GM11168 (cell line): Measurements from ENCODE around the gene BHLHE40.
"Not testable (repeated sequence)": the region's sequence is repeated elsewhere in the genome, so short reads cannot be mapped to it uniquely, and the experiment has no call there.

Source experiments
- in situ Hi-C: fragments of 300-500 bp; cut with MboI; formaldehyde crosslinking; loops from one replicate; pipeline ENCODE4 v1.12.0; 2022; ENCODE audit warnings: low sequenced_read_pairs; ENCODE audit not compliant: unreplicated experiment

Gene BHLHE40

DNA sequence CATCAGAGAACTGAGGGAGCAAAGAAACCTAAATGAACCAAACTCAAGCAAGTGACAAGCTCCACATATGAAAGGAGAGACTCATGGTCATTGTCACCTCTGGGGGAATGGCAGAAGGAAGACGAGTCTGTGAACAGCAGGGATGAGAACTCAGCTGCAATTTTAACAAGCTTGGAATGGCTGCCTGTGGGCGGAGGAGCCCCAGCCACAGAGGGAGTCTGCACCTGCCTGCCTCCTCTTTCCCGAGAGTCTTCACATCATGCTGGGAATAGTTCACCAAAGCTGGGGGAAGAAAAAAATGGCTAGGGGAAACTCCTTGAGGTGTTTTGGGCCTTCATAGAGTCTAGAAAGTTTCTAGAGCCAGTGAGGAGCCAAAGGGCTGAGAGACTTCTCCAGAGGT is 21.3 kb upstream of the BHLHE40 start:
- in situ Hi-C loops = no loop called here

DNA sequence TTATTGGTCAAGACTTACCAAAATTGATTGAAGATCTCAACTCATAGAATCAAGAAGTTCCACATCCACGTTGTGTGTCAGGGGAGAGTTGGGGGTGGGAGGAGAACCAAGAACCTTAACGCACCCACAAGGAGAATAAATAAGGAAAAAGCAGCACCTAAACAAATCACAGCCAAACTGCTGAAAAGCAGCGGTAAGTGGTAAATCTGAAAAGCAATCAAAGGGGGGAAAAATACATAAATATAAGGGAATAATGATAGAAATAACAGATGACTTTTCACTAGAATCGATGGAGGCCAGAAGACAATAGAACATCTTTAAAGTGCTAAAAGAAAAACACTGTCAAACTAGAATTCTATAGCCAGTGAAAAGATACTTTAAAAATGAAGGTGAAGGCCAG is 20.1 kb upstream of the BHLHE40 start:
- in situ Hi-C loops = no loop called here

DNA sequence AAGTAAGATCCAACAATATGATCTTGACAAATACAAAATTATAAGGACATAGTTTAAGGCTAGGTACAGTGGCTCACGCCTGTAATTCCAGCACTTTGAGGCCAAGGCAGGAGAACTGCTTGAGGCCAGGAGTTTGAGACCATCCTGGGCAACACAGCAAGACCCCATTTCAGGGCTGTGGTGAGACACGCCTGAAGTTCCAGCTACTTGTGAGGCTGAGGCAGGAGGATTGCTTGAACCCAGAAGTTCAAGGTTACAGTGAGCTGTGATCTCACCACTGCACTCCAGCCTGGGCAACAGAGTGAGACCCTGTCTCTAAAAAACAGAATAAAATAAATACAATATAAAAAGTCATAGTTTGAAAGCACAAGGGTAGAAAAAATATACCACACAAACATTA is 17.4 kb upstream of the BHLHE40 start:
- in situ Hi-C loops = not testable (repeated sequence)

DNA sequence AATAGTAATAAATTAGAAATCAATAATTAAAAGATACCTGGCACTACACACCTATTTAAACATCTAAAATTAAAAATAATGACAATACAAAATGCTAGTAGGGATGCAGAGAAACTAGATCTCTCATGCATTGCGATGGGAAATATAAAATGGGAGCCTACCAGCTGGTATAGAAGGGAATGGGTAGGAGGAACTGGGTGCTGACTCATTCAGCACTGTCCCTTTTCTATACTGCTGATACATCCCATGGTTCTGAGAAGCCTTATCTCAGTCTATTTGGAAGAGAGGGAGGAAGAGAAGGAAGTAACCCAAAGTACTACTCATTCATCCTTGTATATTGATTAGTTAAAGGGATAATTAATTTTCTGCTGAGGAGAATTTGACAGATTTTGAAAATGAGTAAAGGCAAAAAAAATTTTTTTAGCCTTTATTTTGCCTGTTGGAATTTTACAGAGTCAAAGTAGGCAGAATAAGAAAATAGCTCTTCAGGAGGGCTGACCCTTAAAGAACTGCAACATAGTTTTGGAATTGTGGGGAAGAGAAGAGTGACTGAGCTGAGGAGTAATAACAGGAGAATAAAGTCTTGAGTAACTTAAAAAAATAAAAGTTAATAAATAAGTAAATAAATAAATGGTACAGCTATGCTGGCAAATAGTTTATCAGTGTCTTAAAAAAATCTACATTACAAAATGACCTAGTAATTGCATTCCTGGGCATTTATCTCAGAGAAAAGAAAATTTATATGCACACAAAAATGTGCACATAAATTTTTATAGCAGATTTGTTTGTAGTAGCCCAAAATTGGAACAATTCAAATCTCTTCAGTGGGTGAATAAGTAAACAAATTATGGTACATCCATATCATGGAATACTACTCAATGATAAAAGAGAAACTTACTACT is 15.3 kb upstream of the BHLHE40 start:
- in situ Hi-C loops = no loop called here

DNA sequence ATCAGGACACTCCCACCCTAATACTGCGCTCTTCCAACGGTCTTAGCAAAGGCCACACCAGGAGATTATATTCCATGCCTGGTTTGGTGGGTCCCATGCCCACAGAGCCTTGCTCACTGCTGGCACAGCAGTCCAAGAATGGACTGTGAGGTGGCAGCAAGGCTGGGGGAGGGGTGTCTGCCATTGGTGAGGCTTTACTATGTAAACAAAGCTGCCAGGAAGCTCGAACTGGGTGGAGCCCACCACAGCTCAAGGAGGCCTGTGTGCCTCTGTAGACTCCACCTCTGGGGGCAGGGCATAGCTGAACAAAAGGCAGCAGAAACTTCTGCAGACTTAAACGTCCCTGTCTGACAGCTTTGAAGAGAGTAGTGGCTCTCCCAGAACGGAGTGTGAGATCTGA is 13.2 kb upstream of the BHLHE40 start:
- in situ Hi-C loops = not testable (repeated sequence)

DNA sequence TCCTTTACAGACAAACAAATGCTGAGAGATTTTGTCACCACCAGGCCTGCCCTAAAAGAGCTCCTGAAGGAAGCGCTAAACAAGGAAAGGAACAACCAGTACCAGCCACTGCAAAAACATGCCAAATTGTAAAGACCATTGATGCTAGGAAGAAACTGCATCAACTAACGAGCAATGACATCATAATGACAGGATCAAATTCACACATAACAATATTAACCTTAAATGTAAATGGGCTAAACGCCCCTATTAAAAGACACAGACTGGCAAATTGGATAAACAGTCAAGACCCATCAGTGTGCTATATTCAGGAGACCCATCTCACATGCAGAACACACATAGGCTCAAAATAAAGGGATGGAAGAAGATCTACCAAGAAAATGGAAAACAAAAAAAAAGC is 11.6 kb upstream of the BHLHE40 start:
- in situ Hi-C loops = not testable (repeated sequence)

DNA sequence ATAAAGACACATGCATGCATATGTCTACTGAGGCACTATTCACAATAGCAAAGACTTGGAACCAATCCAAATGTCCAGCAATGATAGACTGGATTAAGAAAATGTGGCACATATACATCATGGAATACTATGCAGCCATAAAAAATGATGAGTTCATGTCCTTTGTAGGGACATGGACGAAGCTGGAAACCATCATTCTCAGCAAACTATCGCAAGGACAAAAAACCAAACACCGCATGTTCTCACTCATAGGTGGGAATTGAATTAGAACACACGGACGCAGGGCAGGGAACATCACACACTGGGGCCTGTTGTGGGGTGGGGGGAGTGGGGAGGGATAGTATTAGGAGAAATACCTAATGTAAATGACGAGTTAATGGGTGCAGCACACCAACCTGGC is 7.8 kb upstream of the BHLHE40 start:
- in situ Hi-C loops = loop anchor here (10.0 kb wide), 1 partner anchor 137 kb away; no protein-coding TSS in a partner anchor

DNA sequence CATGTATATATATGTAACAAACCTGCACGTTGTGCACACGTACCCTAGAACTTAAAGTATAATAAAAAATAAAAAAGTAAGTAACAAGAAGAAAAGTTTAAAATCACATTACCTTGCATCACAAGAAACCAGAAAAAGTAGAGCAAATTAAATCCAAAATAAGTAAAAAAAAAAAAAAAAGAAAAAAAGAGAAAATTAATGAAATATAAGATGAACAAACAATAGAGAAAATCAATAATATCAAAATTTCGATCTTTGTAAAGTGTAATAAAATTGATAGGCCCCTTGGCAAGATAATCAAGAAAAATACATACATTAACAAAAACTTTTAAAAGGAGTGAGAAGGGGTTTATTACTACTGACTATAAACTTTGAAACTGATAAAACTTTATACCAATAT is 7.4 kb upstream of the BHLHE40 start:
- in situ Hi-C loops = loop anchor here (10.0 kb wide), 1 partner anchor 137 kb away; no protein-coding TSS in a partner anchor

DNA sequence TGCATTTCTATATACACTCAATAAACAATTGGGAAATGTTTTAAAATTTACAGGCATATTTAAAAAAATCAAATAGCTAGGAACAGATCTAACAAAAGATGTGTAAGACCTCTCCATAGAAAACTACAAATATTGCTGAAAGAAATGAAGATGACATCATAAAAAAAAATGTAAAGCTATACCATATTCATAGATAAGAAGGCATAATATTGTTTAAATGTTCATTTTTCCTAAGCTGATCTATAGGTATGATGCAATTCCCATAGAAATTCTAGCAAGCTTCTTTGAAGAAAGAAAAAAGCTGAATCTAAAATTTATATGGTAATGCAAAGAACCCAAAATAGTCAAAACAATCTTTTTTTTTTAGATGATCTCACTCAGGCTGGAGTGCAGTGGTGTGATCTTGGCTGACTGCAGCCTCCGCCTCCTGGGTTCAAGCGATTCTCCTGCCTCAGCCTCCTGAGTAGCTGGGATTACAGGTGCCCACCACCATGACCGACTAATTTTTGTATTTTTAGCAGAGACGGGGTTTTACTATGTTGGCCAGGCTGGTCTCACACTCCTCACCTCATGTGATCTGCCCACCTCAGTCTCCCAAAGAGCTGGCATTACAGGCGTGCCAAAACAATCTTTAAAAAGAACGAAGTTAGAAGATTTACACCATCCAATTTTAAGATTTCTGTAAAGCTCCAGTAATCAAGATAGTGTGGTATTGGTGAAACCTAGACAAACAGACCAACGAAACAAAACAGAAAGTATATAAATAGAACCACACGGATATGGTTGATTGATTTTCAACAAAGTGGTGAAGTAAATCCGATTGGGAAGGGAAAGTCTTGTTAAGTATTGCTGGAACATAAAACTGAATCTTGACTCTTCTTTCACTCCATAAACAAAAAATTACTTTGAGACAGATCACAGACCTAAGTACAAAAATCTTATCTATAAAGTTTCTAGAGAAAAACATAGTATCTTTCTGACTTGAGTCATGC is 6.3 kb upstream of the BHLHE40 start:
- in situ Hi-C loops = loop anchor here (10.0 kb wide), 1 partner anchor 138 kb away; no protein-coding TSS in a partner anchor

DNA sequence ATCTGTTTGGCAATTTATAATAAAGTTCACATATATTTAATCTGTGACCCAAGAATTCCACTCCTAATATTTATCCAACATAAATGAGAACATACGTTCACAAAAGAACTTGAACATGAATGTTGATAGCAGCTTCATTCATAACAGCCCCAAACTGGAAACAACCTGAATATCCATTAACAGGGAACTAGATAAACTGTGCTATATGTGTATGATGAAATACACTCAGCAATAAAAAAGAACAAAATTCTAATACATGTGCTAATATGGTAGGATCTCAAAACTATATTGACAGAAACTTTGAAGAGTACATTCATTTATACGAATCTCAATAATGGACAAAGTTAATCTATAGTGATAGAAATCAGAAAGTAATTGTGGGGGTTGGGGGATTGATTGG is 5.1 kb upstream of the BHLHE40 start:
- in situ Hi-C loops = loop anchor here (10.0 kb wide), 1 partner anchor 139 kb away; no protein-coding TSS in a partner anchor

DNA sequence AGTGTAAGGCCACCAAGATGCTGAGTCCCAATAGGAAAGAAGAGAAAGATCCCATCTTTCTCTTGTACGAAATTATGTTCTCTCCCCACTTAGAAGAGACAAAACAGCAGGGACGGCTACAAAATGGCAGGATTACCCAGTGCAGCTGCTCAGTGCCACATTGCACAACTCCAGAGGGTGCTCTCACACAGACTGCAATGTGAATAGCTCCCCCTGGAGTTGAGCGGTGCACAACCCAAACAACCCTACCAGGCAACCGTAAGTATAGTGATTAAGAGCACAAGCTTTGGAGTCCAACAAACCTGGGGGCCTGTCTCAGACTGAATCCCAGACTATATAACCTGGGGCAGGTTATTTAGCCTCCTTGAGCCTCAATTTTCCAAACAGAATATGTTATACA is 3.1 kb upstream of the BHLHE40 start:
- in situ Hi-C loops = loop anchor here (10.0 kb wide), 1 partner anchor 141 kb away; no protein-coding TSS in a partner anchor

DNA sequence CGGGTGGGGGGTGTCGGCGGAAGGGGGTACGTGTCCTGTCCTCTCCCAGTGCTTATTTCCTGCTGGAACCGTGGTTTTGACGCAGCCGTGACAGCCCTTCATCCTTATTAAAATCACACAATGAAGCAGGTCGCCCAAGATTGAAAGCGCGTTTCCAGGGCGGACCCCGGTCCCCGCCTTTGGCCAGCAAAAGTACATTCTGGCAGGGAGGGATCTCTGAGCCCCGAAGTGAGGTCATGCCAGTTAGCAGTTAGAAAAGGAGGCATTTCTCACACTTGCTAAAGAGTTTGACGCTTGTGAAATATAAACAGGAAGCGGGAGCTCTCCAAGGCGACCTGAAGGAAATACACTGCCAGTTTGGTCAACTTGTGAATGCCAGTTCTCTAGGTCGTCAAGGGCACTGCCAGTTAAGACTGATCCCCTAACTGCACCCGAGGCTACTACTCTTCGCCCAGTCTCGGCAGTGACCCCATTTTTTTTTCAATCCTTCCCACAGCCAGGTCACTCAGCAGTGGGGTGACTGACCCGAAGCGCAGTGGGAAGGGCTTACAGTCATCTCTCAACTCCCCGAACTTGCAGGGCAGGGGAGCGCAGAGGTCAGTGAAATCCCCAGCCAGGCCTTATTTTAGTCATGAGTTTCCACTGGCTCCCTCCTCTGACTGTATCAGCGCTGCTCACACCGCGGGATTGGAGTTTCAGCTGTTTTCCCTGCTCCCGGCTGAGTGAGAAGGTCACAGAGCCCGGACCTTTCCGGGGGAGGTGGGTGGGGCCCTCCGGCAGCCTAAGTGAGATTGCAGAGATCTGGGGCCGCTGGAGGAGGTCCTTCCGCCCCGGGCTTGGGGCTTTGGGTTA is 2.0 kb upstream of the BHLHE40 start:
- in situ Hi-C loops = loop anchor here (10.0 kb wide), 1 partner anchor 142 kb away; no protein-coding TSS in a partner anchor

DNA sequence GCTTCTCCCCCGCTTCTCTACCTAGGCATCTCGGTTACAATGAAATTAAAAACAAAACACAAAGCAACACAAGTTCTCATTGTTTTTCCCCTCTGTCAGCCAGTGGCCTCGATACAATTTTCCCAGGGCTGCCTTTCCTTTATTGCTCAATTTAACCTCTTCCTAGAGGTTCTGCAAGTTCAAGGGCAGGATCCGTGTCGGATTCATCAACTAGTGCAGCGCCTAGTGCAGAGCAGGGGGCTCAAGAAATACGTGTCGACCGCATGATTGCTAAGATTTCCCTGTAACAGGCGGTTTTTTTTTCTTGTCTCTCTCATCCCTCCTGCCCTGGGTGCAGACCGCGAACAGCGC is 1.4 kb upstream of the BHLHE40 start:
- in situ Hi-C loops = loop anchor here (10.0 kb wide), 1 partner anchor 143 kb away; no protein-coding TSS in a partner anchor

DNA sequence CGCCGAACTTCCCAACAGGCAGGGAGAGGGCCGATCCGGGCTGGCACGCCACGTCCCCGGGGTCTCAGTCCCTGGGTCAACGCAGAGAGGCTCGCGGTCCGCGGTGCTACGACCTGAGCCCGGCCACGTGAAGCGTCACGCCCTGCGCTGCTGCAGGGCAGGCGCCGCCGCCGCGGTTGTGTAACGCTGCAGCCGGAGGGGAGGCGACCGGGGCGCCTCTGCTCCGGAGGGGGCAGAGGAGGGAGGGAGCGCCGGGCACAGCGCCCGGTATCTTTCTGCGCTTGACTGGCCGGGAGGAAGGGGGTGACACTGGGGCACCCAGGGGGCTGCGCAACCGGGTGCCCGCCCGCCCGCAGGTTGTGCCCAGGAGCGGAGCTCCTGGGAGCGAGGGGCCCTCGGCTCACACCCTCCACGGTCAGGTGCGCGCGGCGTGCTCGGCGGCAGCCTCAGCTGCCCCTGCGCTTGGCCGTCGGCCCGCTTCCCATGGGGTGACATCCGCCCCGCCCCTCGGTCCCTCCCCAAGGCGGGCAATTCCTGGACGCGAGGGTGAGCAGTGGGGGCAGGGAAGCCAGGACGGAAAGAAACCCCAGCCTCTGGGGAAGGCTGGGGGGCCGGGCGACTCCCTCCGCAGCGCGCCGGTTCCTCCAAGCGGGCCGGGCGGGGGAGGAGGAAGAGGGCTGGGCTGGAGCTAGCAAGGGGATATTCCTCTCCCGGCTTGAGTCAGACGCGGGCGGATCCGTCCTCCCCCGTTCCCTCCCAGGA is 852 bp upstream of the BHLHE40 start:
- in situ Hi-C loops = loop anchor here (10.0 kb wide), 1 partner anchor 144 kb away; no protein-coding TSS in a partner anchor

DNA sequence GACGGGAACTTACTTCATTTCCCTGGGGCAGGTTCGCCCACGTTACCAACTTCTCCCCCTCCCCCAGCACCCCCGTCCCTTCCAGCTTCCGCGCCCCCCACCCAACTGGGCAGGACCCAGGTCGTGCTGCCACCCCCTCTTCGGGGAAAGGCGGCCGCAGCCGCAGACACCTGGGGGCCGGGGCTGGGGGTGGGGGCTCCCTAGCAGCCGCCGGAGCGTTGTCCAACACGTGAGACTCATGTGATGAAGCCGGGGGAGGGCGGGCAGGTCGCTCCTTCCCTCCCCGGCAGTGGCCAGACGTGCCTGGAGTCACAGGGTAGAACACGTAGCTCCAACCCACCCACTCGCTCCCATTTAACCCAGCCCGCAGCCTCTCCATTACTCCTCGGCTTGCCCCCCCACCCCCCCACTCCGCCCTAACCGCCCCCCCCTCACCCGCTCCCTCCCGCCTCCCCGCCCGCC is 240 bp upstream of the BHLHE40 start:
- in situ Hi-C loops = loop anchor here (10.0 kb wide), 1 partner anchor 144 kb away; no protein-coding TSS in a partner anchor

DNA sequence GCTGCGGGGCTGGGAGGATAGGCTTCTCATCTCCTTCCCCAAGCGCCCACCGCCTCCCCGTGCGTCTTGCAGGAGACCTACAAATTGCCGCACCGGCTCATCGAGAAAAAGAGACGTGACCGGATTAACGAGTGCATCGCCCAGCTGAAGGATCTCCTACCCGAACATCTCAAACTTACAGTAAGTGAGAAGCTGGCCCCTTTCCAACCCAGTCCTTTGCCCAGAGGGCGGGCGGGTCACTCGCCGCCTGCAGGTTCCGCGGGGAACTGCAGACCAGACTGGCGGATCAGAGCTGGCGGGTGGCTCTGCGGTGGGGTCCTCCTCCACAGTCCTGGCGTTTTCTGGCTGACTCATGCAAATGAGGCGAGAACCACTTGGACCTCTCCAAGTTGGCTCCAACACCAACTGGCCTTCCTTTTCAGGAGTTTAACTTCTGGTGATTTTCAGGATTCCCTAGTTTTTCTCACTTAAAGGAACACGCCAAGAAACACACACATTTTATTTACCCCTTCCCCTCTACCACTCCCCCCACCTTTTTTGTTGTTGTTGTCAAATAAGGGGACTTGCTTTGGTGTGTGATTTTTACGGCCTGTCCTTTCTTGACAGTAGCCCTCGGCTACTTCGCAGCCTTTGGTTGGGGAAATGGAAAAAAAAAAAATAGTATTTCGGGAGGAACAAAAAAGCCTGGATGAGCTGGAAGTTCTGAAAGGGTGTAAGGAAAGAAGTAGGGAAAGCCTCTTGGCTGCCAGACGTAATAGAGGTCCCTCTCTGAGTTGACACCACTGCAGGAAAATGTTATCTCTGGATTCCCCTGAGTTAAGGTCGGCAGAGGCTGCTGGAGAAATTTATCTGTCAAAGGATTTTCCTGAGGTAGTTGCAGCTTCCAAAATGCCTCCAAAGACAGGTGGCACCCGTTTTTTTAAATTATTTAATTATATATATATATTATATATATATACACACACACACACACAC is 1.3 kb downstream of the BHLHE40 start:
- in situ Hi-C loops = no loop called here

DNA sequence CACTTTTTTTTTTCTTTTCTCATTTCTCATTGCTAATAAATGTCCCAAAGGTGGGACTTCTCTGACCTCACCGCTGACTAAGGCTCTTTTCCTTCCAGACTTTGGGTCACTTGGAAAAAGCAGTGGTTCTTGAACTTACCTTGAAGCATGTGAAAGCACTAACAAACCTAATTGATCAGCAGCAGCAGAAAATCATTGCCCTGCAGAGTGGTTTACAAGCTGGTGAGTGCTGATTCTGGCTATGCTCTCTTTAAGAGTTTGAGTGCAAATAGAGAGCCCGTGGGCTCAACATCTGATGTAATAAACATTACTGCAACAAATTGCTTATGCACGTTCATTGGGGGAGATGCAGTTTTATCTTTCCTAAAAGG is 2.0 kb downstream of the BHLHE40 start:
- in situ Hi-C loops = no loop called here
